Camera-type eye (tissue), 1 donor: Measurements from ENCODE around the gene SSTR3. TPM values are rescaled to one million over a fixed set of nuclear protein-coding genes. Genes with fewer than 3 reads are reported as not detected.

Experiments
- total RNA-seq: library from RNA; depleted of rRNA; stranded (reverse); fragments of >200 nt; gene quantifications from one replicate; pipeline ENCODE4 v1.2.3, GENCODE V29; 2014

The SSTR3 gene
- 0.11 TPM for total RNA-seq

GRCh38 chr22:37212174-37212906 lies at the start of gene SSTR3:
Gene SSTR3 (minus strand): TSS chr22:37212477. CDS start chr22:37207803, 4,674 bp downstream.

GRCh38 chr22:37244114-37244921 lies 32.0 kb upstream of the SSTR3 start, which contains the start of gene RAC2:
Gene RAC2 (minus strand): TSS chr22:37244269. CDS start chr22:37244148, 121 bp downstream.

DNA sequence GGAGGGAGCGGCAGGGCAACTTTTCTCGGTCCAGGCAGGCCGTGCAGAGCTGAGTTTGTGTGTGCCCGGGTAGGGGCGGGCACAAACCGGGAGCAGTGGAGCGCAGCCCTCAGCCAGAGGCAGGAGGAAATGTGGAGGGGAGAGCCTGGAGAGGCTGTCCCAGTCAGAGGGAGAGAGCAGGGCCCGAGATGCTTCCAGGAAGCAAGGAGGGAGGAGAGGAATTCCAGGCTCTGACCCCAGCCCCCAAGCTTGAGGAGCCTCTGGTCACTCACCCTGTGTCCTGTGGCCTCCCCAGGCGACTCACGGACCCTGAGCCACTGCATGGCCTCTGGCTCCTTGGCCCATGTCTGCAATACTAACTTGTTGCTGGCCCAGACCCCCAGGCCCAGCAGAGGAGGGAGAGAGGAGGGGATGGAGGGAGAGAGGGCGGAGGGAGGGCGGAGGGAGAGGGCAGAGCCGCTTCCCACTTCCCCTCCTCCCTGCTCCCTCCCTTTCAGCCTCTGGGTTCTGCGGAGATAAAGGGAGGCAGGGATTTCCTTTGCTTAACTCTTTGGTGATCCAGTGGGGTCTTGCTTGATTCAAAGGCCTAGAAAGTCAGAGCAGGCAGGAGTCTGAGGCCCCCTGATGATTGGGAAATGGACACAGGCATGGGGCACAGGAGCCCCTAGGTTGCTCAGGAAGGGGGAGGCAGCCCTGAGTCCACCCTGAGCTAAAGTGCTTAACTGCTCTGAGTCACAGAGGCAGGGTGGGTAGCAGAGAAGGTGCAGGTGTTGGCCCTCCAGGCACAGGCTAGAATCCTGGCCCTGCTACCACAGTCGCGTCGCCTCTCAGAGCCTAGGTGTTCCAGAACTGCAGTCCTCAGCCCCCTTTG lies 24.2 kb downstream of the SSTR3 start, which contains the start of gene C1QTNF6:
Gene C1QTNF6 (minus strand): TSS at position 357 of the 871 bp plus-strand sequence. CDS start 34 bp downstream, at position 323.

Other genes starting within 250 kb of the SSTR3 start
- 16.0 TPM for gene TST, start 193.0 kb downstream of the SSTR3 start, total RNA-seq
- gene MPST, start 192.7 kb downstream of the SSTR3 start, total RNA-seq = 33.3 TPM
- gene KCTD17, start 160.7 kb downstream of the SSTR3 start, total RNA-seq = 34.6 TPM
- not detected for gene TMPRSS6, start 102.8 kb downstream of the SSTR3 start, total RNA-seq
- 1.9 TPM for gene IL2RB, start 62.6 kb downstream of the SSTR3 start, total RNA-seq
- 18.4 TPM for gene C1QTNF6, start 24.2 kb downstream of the SSTR3 start, total RNA-seq
- 1.3 TPM for gene RAC2, start 31.8 kb upstream of the SSTR3 start, total RNA-seq
- gene CYTH4, start 70.0 kb upstream of the SSTR3 start, total RNA-seq = 9.8 TPM
- 7.0 TPM for gene ELFN2, start 215.0 kb upstream of the SSTR3 start, total RNA-seq